K562 (cell line): ENCODE results near the gene EIF4E2.

ENCODE experiments used
- CHD4 ChIP-seq: fragments of 200-600 bp; sonication (generic); IDR thresholded peaks from 3 replicates; pipeline ENCODE4 v1.6.1; 2012; ENCODE audit warnings: low read depth, mild to moderate bottlenecking, mixed read lengths, low read length, inconsistent platforms; ENCODE audit not compliant: insufficient read depth, insufficient replicate concordance, poor library complexity, severe bottlenecking
- GATAD2B ChIP-seq: fragments of 450-650 bp; IDR thresholded peaks from 2 replicates; pipeline ENCODE4 v1.6.1; 2017; ENCODE audit warnings: mild to moderate bottlenecking, borderline replicate concordance
- ILF3 ChIP-seq: fragments of 450-650 bp; IDR thresholded peaks from 2 replicates; pipeline ENCODE4 v1.6.1; 2018; ENCODE audit warnings: antibody characterized with exemption, mild to moderate bottlenecking, moderate library complexity, borderline replicate concordance
- NFXL1 ChIP-seq: fragments of 450-650 bp; formaldehyde crosslinking; IDR thresholded peaks from 2 replicates; pipeline ENCODE4 v1.4.0; 2021; ENCODE audit warnings: mild to moderate bottlenecking
- PRDM10 ChIP-seq: fragments of 450-650 bp; IDR thresholded peaks from 2 replicates; pipeline ENCODE4 v1.6.1; 2018; ENCODE audit not compliant: partially characterized antibody
- RAD21 ChIP-seq, 2 experiments: fragments of 250-450 bp in 1 of 2; fragments of 450-650 bp in 1 of 2; sonication (Bioruptor Pico) in 1 of 2; formaldehyde crosslinking in 1 of 2; IDR thresholded peaks in 1 of 2; conservative IDR thresholded peaks in 1 of 2; 2 replicates each; pipeline versions ENCODE4 v1.4.0 to v1.8.0; 2020 to 2022; ENCODE audit warnings: mild to moderate bottlenecking in 2 of 2, moderate library complexity in 1 of 2
- RAD51 ChIP-seq: fragments of 450-650 bp; IDR thresholded peaks from 2 replicates; pipeline ENCODE4 v1.7.1; 2016; ENCODE audit warnings: low read depth, mild to moderate bottlenecking, borderline replicate concordance
- TF ChIP-seq, protein P1 (sequence below), 3 experiments: IDR thresholded peaks in 2 of 3; conservative IDR thresholded peaks in 1 of 3; 2 replicates each; pipeline ENCODE4 v1.5.1; 2011 to 2012; ENCODE audit warnings: low read length in 3 of 3, mild to moderate bottlenecking in 3 of 3, control low read depth in 2 of 3, improper control_type of control experiment in 1 of 3, inconsistent platforms in 1 of 3, low read depth in 1 of 3, mixed read lengths in 1 of 3, moderate library complexity in 1 of 3; ENCODE audit not compliant: insufficient read depth in 2 of 3

DNA sequence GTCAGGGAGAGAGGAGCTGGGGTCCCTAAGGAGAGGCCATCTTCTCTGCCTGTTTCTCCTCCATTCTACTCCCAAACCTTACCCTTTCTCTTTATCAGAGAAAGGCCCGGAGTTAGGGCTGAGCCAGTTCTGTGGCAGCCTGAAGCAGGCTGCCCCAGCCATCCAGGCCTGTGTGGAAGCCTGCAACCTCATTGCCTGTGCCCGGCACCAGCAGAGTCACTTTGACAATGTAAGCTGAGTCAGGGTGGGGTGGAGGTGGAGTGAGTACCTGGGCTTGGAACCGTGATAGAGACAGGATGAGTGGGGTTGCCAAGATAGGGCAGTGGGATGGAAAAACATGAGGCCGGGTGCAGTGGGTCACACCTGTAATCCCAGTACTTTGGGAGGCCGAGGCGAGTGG is 5.8 kb upstream of the EIF4E2 start:
- TF ChIP-seq PRDM10, result no peak
- TF ChIP-seq RAD21 (CRISPR knock-in tag; conservative IDR thresholded peaks at IDR 0.05 in 1 of 2, IDR thresholded peaks at IDR 0.05 in 1 of 2), result no peak
- TF ChIP-seq, protein P1, sequence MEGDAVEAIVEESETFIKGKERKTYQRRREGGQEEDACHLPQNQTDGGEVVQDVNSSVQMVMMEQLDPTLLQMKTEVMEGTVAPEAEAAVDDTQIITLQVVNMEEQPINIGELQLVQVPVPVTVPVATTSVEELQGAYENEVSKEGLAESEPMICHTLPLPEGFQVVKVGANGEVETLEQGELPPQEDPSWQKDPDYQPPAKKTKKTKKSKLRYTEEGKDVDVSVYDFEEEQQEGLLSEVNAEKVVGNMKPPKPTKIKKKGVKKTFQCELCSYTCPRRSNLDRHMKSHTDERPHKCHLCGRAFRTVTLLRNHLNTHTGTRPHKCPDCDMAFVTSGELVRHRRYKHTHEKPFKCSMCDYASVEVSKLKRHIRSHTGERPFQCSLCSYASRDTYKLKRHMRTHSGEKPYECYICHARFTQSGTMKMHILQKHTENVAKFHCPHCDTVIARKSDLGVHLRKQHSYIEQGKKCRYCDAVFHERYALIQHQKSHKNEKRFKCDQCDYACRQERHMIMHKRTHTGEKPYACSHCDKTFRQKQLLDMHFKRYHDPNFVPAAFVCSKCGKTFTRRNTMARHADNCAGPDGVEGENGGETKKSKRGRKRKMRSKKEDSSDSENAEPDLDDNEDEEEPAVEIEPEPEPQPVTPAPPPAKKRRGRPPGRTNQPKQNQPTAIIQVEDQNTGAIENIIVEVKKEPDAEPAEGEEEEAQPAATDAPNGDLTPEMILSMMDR (IDR thresholded peaks at IDR 0.05 in 2 of 3, conservative IDR thresholded peaks at IDR 0.05 in 1 of 3; ENCODE audit: insufficient read depth in 2 of 3, low read depth in 1 of 3, low read length in 3 of 3), result no peak
- no peak for TF ChIP-seq RAD51
- TF ChIP-seq CHD4, result no peak
- TF ChIP-seq ILF3, result no peak
- no peak for TF ChIP-seq GATAD2B
- no peak for TF ChIP-seq NFXL1
